Muscle of leg (tissue), 11 donors: ENCODE results near the gene DOLPP1. TPM values are rescaled to one million over a fixed set of nuclear protein-coding genes. Genes with fewer than 3 reads are reported as not detected.
A peak's percentile ranks its signal among the peaks of the same experiment; 100 is the strongest.
"Not testable (repeated sequence)": the region's sequence is repeated elsewhere in the genome, so short reads cannot be mapped to it uniquely, and the experiment has no call there.

ENCODE experiments used
- DNase-seq: peaks from one replicate; pipeline ENCODE4 v3.0.0; 2013
- H3K27ac ChIP-seq: one replicate; pipeline ENCODE4 v1.5.1; 2013; ENCODE audit warnings: mild to moderate bottlenecking, low read length, control low read depth
- H3K27me3 ChIP-seq: one replicate; pipeline ENCODE4 v1.6.1; 2013; ENCODE audit warnings: low read length; ENCODE audit not compliant: control insufficient read depth, insufficient read depth
- H3K36me3 ChIP-seq: one replicate; pipeline ENCODE4 v1.6.1; 2013; ENCODE audit warnings: low read length; ENCODE audit not compliant: control insufficient read depth, insufficient read depth
- H3K4me1 ChIP-seq: one replicate; pipeline ENCODE4 v1.6.1; 2013; ENCODE audit warnings: low read length; ENCODE audit not compliant: control insufficient read depth, insufficient read depth
- H3K4me3 ChIP-seq: one replicate; pipeline ENCODE4 v1.5.1; 2013; ENCODE audit warnings: low read length, control low read depth
- H3K9me3 ChIP-seq: replicated peaks from 2 replicates; pipeline ENCODE4 v1.6.1; 2013; ENCODE audit warnings: low read depth, low read length; ENCODE audit not compliant: control insufficient read depth
- WGBS: methylation state at CpG from one replicate; pipeline ENCODE4 v1.1.5; 2013; ENCODE audit warnings: missing lambda C conversion rate; ENCODE audit not compliant: insufficient coverage; 5-methylcytosine and 5-hydroxymethylcytosine counted together
- polyA plus RNA-seq, 8 donors: library from polyadenylated mRNA; unstranded; fragments of 120-200 nt; gene quantifications; one replicate each; pipeline versions ENCODE4 v1.2.1 to v1.2.3, GENCODE V29; 2013; ENCODE audit warnings: inconsistent platforms in 1 of 8, low replicate concordance in 1 of 8; ENCODE audit not compliant: insufficient read length in 8 of 8, insufficient read depth in 1 of 8
- total RNA-seq: library from RNA; stranded (reverse); fragments of 120-200 nt; gene quantifications from one replicate; pipeline ENCODE4 v1.2.4, GENCODE V29; 2013

The DOLPP1 gene
- total and polyA plus RNA-seq, 9 donors: 7.5 to 13.2 (median 10.6) TPM

DNA sequence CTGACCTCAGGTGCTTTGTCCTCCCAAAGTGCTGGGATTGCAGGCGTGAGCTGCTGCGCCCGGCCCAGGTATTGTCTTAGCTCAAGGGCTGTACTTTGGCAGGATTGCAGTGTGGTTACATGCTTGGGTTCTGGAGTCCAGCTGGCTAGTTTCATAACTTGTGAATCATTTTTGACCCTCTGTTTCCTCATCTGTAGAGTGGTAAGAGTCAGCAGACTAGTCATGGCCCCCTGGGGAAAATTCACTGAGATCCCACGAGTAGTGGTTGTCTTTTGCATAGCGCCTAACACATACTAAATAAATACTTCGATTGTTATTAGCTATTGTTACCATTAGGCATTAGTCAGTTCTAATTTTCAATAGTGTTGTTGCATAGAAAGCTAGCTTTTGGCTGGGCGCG is 44.6 kb downstream of the DOLPP1 start:
- Histone ChIP-seq H3K9me3 (no peaks in the 10 kb centered on the region), H3K4me3 (no peak overlapping the region), H3K27me3 (no peaks in the 10 kb centered on the region), H3K36me3 (peaks cover 62% of the 10 kb centered on the region), H3K4me1 (peaks cover 18% of the 10 kb centered on the region), H3K27ac (no peak overlapping the region)
- 100% methylated on average over 2 of the region's 8 CpGs for WGBS
- DNase-seq: no peak

GRCh38 chr9:129126749-129127618 is 46.1 kb downstream of the DOLPP1 start:
- Histone ChIP-seq H3K27me3 (no peaks in the 10 kb centered on the region), H3K27ac (peak overlapping the region; percentile 55), H3K36me3 (peaks cover 62% of the 10 kb centered on the region), H3K4me3 (no peak overlapping the region), H3K4me1 (peaks cover 9% of the 10 kb centered on the region), H3K9me3 (no peaks in the 10 kb centered on the region)
- no peak for DNase-seq
- 70% methylated on average over 10 of the region's 10 CpGs for WGBS

DNA sequence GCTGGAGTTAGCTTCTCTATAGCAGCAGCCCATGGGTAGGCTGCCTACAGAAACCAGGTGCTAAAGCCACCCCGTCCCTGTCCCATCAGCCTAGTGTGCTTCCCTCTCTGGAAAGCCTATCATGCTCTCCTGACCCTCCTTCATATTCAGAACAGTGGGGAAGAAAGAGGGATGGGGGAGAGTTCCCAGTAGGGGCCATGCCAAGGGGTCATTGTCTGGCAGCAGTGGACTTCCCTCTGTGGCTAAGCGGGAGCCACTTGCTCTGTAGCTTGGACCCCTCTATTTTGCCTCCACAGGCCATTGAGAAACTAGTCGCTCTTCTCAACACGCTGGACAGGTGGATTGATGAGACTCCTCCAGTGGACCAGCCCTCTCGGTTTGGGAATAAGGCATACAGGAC is 47.8 kb downstream of the DOLPP1 start:
- DNase-seq: no peak
- Histone ChIP-seq H3K27me3 (no peaks in the 10 kb centered on the region), H3K4me1 (peaks cover 4% of the 10 kb centered on the region), H3K27ac (no peak overlapping the region), H3K4me3 (no peak overlapping the region), H3K36me3 (peaks cover 69% of the 10 kb centered on the region), H3K9me3 (no peaks in the 10 kb centered on the region)
- WGBS: 100% methylated on average over 2 of the region's 5 CpGs

DNA sequence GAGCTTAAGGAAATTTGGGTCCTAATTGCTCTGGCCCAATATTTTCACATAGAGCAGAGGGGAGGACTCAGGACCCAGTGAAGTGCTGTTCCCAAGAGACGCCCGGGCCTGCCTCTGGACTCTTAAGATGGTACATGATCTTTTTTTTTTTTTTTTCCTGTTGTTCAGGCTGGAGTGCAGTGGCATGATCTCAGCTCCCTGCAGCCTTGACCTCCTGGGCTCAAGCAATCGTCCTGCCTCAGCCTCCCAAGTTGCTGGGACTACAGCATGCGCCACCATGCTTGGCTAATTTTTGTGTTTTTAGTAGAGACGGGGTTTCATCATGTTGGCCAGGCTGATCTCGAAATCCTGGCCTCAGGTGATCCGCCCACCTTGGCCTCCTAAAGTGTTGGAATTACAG is 49.4 kb downstream of the DOLPP1 start:
- not testable (repeated sequence) for H3K27me3 ChIP-seq, H3K4me3 ChIP-seq, DNase-seq, H3K4me1 ChIP-seq, H3K9me3 ChIP-seq, H3K27ac ChIP-seq
- WGBS: 79% methylated on average over 2 of the region's 7 CpGs
- peaks cover 67% of the 10 kb centered on the region for H3K36me3 ChIP-seq

DNA sequence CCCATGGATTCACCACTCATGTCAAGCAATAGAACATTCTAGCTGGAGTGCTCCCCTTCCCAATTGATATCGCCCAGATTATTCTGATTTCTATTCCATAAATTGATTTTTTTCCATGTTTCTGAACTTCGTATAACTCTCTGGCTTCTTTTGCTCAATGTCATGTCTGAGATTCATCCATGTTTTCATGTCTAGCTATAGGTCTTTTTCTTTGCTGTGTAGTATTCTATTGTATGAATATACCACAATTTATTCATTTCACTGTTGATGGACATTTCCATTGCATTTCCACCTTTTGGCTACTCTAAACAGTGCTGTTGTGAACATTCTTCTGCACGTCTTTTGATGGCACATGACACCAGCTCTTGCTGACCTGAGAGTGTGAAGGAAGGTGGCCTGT is 49.9 kb downstream of the DOLPP1 start:
- Histone ChIP-seq H3K4me1 (peaks cover 4% of the 10 kb centered on the region), H3K27ac (no peak overlapping the region), H3K27me3 (no peaks in the 10 kb centered on the region), H3K9me3 (no peaks in the 10 kb centered on the region), H3K4me3 (no peak overlapping the region), H3K36me3 (peaks cover 66% of the 10 kb centered on the region)
- no CpG with 5 or more reads among the region's 3 CpGs for WGBS
- no peak for DNase-seq

GRCh38 chr9:129131300-129132145 is 50.6 kb downstream of the DOLPP1 start:
- Histone ChIP-seq H3K9me3 (no peaks in the 10 kb centered on the region), H3K4me1 (peaks cover 4% of the 10 kb centered on the region), H3K27me3 (no peaks in the 10 kb centered on the region), H3K27ac (no peak overlapping the region), H3K4me3 (no peak overlapping the region), H3K36me3 (peaks cover 69% of the 10 kb centered on the region)
- DNase-seq: peak; percentile 71
- 40% methylated on average over 11 of the region's 13 CpGs for WGBS

DNA sequence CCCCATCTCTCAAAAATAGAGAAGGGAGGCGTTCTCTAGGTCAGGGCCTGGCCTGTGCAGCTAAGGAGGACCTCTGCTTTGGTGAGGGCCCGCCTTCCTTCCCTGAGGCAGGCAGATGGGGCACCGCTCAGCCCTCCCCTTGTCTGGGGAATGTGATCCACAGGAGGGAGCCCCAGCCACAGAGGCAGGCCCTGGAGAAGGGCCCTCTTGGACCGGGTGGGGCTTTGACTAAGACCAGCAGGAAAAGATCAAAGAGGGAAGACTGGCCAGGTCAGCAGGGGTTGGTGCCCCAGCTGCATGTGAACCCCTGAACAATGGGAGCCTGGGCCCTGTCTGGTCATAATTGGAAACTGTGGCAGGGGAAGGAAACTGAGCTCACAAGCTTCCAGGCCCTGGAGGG is 52.2 kb downstream of the DOLPP1 start:
- Histone ChIP-seq H3K27ac (no peak overlapping the region), H3K9me3 (no peaks in the 10 kb centered on the region), H3K4me1 (peaks cover 14% of the 10 kb centered on the region), H3K4me3 (no peak overlapping the region), H3K27me3 (no peaks in the 10 kb centered on the region), H3K36me3 (peaks cover 73% of the 10 kb centered on the region)
- 77% methylated on average over 4 of the region's 4 CpGs for whole genome bisulfite sequencing
- no peak for DNase-seq

DNA sequence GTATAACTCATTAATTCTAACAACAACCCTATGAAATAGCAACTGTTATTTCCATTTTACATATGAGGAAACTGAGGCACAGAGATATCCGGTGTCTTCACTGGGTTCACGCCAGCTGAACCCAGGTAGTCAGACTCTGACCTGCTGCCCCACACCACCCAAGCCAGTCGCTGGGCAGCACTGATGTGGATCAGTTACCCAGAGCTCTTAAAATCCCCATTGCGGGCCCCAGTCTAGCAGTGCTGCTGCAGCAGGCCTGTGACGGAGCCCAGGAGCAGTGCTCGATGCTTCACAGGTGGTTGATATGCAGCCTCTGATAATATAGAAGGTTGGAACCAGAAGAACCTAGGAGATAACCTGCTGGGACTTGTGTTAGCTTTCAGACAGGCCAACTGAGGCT is 54.6 kb downstream of the DOLPP1 start:
- no peak overlapping the region for H3K4me3 ChIP-seq
- no peak for DNase-seq
- 79% methylated on average over 6 of the region's 6 CpGs for WGBS
- H3K27me3 ChIP-seq: no peaks in the 10 kb centered on the region
- H3K36me3 ChIP-seq: peaks cover 60% of the 10 kb centered on the region
- H3K27ac ChIP-seq: no peak overlapping the region
- H3K9me3 ChIP-seq: no peaks in the 10 kb centered on the region
- H3K4me1 ChIP-seq: peaks cover 36% of the 10 kb centered on the region

DNA sequence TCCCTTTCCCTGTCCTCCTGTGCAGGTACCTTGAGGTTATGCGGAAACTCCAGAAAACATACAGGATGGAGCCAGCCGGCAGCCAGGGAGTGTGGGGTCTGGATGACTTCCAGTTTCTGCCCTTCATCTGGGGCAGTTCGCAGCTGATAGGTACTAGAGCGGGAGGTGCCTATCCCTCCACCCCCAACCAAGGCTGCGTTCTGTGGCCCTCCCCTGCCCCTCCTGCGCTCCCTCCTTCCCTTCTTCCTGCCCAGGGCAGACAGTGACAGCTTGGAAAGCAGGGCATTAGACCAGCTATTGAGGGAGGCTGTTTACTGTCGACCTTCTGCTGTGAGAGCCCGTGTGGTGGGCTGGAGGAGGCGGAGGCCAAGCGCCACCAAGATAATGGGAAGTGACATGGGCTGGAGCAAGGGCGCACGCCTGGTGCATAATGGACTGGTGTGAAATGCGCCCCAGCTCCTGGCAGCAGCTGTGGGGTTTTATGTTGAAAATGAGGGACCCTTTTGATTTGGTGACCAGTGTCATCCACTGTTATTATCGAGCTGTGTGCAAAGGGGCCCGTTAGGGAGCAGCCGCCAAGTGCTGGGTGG is 55.6 kb downstream of the DOLPP1 start:
- Histone ChIP-seq H3K9me3 (no peaks in the 10 kb centered on the region), H3K4me3 (no peak overlapping the region), H3K4me1 (peaks cover 44% of the 10 kb centered on the region), H3K27me3 (no peaks in the 10 kb centered on the region), H3K36me3 (peaks cover 49% of the 10 kb centered on the region), H3K27ac (no peak overlapping the region)
- 67% methylated on average over 9 of the region's 16 CpGs for WGBS
- DNase-seq: no peak
